ENCODE measurements around the gene ATAD3C.

DNA sequence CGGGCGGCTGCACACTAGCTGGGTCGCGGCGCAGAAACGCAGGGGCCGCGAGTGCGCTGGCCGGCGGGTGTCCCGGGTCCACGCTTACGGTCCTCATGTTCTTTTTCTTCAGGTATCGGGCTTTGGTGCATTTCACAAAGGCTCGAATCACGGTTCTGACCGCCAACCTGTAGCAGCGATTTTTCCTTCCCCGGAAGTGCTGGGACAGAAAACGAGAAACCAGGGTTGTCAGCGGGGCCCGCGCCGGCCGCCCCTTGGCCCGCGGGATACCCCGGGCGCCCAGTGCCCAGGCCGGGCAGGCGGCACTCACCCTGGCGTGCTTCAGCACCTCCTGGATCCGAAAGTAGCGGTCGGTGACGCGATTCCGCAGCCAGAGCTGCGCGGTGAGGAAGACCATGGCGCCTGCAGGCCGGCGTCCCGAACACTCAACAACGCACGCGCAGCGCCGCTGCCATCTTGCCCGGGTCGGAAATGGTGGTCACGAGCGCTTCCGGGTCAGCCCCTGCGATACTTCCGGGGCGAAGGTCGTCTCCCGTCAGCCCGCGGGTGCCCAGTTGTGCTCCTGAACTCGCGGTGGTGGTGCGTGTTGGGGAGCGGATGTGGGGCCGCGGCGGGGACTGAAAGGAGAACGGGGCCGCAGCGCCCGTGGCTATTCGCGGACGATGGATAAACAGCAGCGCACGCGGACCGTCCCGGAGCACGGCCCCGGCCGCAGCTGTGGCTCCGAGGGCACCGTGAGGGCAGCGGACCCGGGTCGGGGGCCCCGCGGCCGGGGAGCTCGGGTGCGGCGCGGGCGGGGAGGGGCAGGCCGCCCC, 42.5 kb upstream of the ATAD3C start, which contains the start of gene MRPL20:
- TF ChIP-seq, protein P1, sequence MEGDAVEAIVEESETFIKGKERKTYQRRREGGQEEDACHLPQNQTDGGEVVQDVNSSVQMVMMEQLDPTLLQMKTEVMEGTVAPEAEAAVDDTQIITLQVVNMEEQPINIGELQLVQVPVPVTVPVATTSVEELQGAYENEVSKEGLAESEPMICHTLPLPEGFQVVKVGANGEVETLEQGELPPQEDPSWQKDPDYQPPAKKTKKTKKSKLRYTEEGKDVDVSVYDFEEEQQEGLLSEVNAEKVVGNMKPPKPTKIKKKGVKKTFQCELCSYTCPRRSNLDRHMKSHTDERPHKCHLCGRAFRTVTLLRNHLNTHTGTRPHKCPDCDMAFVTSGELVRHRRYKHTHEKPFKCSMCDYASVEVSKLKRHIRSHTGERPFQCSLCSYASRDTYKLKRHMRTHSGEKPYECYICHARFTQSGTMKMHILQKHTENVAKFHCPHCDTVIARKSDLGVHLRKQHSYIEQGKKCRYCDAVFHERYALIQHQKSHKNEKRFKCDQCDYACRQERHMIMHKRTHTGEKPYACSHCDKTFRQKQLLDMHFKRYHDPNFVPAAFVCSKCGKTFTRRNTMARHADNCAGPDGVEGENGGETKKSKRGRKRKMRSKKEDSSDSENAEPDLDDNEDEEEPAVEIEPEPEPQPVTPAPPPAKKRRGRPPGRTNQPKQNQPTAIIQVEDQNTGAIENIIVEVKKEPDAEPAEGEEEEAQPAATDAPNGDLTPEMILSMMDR (optimal IDR thresholded peaks at IDR 0.05 in 1 of 3, IDR thresholded peaks at IDR 0.05 in 1 of 3, conservative IDR thresholded peaks at IDR 0.05 in 1 of 3; ENCODE audit: extremely low read depth in 1 of 3, insufficient read depth in 2 of 3, low read length in 3 of 3) = no peak
- no peak for TF ChIP-seq EZH2 (IDR thresholded peaks at IDR 0.05; ENCODE audit: low read length)
